Liver (tissue), 3 donors: ENCODE results near the gene CDH9.

Source experiments
- FOXA1 ChIP-seq: IDR thresholded peaks from 2 replicates; pipeline ENCODE4 v1.6.1; 2016; ENCODE audit warnings: antibody characterized with exemption
- RAD21 ChIP-seq, 2 donors: IDR thresholded peaks; 2 replicates each; pipeline ENCODE4 v1.6.1; 2016; ENCODE audit warnings: antibody characterized with exemption in 2 of 2, mild to moderate bottlenecking in 2 of 2
- SP1 ChIP-seq: IDR thresholded peaks from 2 replicates; pipeline ENCODE4 v1.6.1; 2018; ENCODE audit warnings: antibody characterized with exemption, mild to moderate bottlenecking
- TF ChIP-seq, protein P1 (sequence below): fragments of 150-350 bp; IDR thresholded peaks from 2 replicates; pipeline ENCODE4 v1.5.1; 2017; ENCODE audit warnings: improper control_type of control experiment, low read depth, low read length; ENCODE audit not compliant: missing input control
- TF ChIP-seq, protein P2 (sequence below): IDR thresholded peaks from 2 replicates; pipeline ENCODE4 v1.6.1; 2016; ENCODE audit warnings: antibody characterized with exemption
- TF ChIP-seq, protein P3 (sequence below): IDR thresholded peaks from 2 replicates; pipeline ENCODE4 v1.6.1; 2016; ENCODE audit warnings: antibody characterized with exemption
- donor health status: healthy.
- donor health status: healthy.

DNA sequence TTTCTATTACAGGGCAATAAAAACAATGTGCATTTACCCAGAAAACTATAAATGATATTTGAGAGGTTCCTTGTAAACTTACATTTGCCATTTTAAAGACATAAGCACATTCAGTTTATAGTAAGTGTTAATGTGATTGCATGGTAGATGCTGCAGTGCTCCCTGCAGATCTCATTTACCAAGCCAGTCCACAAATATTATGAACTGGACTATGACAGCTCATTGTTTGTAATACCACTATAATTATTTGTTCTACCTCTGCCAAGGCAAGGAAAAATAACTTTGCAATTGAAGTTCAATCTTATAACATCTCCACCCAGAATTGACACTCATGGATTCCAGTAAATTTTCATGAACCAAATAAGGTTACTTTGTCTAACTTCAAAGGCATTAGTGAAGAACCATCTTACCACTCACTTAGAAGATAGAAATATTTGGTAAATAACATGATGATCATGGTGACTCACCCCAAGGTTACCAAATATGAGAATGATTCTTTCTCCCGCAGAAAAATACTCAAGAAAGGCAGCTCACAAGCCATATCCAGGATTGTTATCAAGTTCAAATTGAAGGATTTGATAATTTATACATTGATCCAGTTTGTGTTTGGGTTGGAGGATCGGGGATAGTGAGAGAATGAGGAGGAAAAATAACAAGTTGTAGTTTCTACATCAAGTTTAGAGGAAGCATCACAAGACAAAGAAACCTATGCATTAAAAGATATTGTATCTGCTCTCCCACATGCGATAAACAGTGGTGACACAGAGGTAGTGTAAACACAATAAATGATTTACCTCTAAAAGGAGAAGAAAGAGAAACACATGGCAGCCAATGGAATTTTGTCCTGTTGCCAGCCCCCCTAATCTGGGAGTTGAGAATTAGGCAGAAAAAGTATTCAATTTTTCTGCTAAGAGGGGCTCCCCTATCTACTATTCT is 29.5 kb downstream of the CDH9 start:
- TF ChIP-seq, protein P1, sequence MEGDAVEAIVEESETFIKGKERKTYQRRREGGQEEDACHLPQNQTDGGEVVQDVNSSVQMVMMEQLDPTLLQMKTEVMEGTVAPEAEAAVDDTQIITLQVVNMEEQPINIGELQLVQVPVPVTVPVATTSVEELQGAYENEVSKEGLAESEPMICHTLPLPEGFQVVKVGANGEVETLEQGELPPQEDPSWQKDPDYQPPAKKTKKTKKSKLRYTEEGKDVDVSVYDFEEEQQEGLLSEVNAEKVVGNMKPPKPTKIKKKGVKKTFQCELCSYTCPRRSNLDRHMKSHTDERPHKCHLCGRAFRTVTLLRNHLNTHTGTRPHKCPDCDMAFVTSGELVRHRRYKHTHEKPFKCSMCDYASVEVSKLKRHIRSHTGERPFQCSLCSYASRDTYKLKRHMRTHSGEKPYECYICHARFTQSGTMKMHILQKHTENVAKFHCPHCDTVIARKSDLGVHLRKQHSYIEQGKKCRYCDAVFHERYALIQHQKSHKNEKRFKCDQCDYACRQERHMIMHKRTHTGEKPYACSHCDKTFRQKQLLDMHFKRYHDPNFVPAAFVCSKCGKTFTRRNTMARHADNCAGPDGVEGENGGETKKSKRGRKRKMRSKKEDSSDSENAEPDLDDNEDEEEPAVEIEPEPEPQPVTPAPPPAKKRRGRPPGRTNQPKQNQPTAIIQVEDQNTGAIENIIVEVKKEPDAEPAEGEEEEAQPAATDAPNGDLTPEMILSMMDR: no peak
- TF ChIP-seq SP1 (no peak), RAD21 (IDR thresholded peaks at IDR 0.05) (no peak), FOXA1 (no peak)
- TF ChIP-seq, protein P2, sequence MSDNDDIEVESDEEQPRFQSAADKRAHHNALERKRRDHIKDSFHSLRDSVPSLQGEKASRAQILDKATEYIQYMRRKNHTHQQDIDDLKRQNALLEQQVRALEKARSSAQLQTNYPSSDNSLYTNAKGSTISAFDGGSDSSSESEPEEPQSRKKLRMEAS: no peak
- TF ChIP-seq, protein P3, sequence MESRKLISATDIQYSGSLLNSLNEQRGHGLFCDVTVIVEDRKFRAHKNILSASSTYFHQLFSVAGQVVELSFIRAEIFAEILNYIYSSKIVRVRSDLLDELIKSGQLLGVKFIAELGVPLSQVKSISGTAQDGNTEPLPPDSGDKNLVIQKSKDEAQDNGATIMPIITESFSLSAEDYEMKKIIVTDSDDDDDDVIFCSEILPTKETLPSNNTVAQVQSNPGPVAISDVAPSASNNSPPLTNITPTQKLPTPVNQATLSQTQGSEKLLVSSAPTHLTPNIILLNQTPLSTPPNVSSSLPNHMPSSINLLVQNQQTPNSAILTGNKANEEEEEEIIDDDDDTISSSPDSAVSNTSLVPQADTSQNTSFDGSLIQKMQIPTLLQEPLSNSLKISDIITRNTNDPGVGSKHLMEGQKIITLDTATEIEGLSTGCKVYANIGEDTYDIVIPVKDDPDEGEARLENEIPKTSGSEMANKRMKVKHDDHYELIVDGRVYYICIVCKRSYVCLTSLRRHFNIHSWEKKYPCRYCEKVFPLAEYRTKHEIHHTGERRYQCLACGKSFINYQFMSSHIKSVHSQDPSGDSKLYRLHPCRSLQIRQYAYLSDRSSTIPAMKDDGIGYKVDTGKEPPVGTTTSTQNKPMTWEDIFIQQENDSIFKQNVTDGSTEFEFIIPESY: no peak
